ENCODE measurements around the gene ELMOD3. TPM values are rescaled to one million over a fixed set of nuclear protein-coding genes. Genes with fewer than 3 reads are reported as not detected.
"Not testable (repeated sequence)": the region's sequence is repeated elsewhere in the genome, so short reads cannot be mapped to it uniquely, and the experiment has no call there.

ELMOD3 gene
- total RNA-seq, 2 donors from 2014 or later: 16.9 to 18.5 TPM

GRCh38 chr2:85380048-85380447 lies 25.5 kb downstream of the ELMOD3 start:
- intact Hi-C loops (cut with DNase I): no loop called here
- H3K9me3 ChIP-seq: no peaks in the 10 kb centered on the region
- TF ChIP-seq POLR2A (IDR thresholded peaks at IDR 0.05) (no peak), CTCF (IDR thresholded peaks at IDR 0.05) (no peak)
- no peak overlapping the region for H3K4me3 ChIP-seq
- no peaks in the 10 kb centered on the region for H3K27me3 ChIP-seq
- H3K36me3 ChIP-seq (replicated peaks in 1 of 2; ENCODE audit: insufficient read depth in 1 of 2, low read depth in 2 of 2): peaks cover 0 to 1% of the 10 kb centered on the region in 2 donors
- DNase-seq (no peak), ATAC-seq (no peak)
- WGBS, 2 donors: 71 to 76% methylated on average over 1 of the region's 1 CpG
- H3K27ac ChIP-seq: no peak overlapping the region
- no peaks in the 10 kb centered on the region for H3K4me1 ChIP-seq

- H3K27me3 ChIP-seq; ATAC-seq; intact Hi-C loops (cut with DNase I); H3K4me1 ChIP-seq; H3K36me3 ChIP-seq (replicated peaks in 1 of 2; ENCODE audit: insufficient read depth in 1 of 2, low read depth in 2 of 2); H3K27ac ChIP-seq; H3K9me3 ChIP-seq; DNase-seq; H3K4me3 ChIP-seq: not testable (repeated sequence)
- WGBS, 2 donors: 87 to 94% methylated on average over 5 of the region's 5 CpGs
Measured at GRCh38 chr2:85383151-85383550, 28.6 kb downstream of the ELMOD3 start.

GRCh38 chr2:85383850-85384249 lies 29.3 kb downstream of the ELMOD3 start:
- Histone ChIP-seq H3K4me1 (no peaks in the 10 kb centered on the region), H3K27ac (no peak overlapping the region), H3K4me3 (no peak overlapping the region), H3K9me3 (no peaks in the 10 kb centered on the region), H3K36me3 (replicated peaks in 1 of 2; ENCODE audit: insufficient read depth in 1 of 2, low read depth in 2 of 2) (peaks cover 0 to 4% of the 10 kb centered on the region in 2 donors), H3K27me3 (no peaks in the 10 kb centered on the region)
- 75 to 80% methylated on average over 4 of the region's 4 CpGs for WGBS, 2 donors
- ATAC-seq: no peak
- TF ChIP-seq CTCF (IDR thresholded peaks at IDR 0.05): no peak
- no peak for TF ChIP-seq POLR2A (IDR thresholded peaks at IDR 0.05)
- intact Hi-C loops (cut with DNase I): no loop called here
- no peak for DNase-seq

GRCh38 chr2:85385746-85386145 lies 31.2 kb downstream of the ELMOD3 start:
- Histone ChIP-seq H3K36me3 (replicated peaks in 1 of 2; ENCODE audit: insufficient read depth in 1 of 2, low read depth in 2 of 2) (peaks cover 0 to 4% of the 10 kb centered on the region in 2 donors), H3K4me1 (no peaks in the 10 kb centered on the region), H3K4me3 (no peak overlapping the region), H3K27ac (no peak overlapping the region), H3K27me3 (no peaks in the 10 kb centered on the region), H3K9me3 (no peaks in the 10 kb centered on the region)
- no peak for TF ChIP-seq POLR2A (IDR thresholded peaks at IDR 0.05)
- no peak for TF ChIP-seq CTCF (IDR thresholded peaks at IDR 0.05)
- DNase-seq (no peak), ATAC-seq (no peak)
- WGBS, 2 donors: 79 to 92% methylated on average over 2 of the region's 2 CpGs
- intact Hi-C loops (cut with DNase I): no loop called here

- intact Hi-C loops (cut with DNase I): no loop called here
- Histone ChIP-seq H3K4me1 (no peaks in the 10 kb centered on the region), H3K27me3 (no peaks in the 10 kb centered on the region), H3K27ac (no peak overlapping the region), H3K9me3 (no peaks in the 10 kb centered on the region), H3K36me3 (replicated peaks in 1 of 2; ENCODE audit: insufficient read depth in 1 of 2, low read depth in 2 of 2) (peaks cover 0 to 4% of the 10 kb centered on the region in 2 donors), H3K4me3 (no peak overlapping the region)
- TF ChIP-seq POLR2A (IDR thresholded peaks at IDR 0.05) (no peak), CTCF (IDR thresholded peaks at IDR 0.05) (no peak)
- WGBS, 2 donors: 91 to 97% methylated on average over 2 of the region's 2 CpGs
- ATAC-seq (no peak), DNase-seq (no peak)
Measured at GRCh38 chr2:85387754-85388153, 33.2 kb downstream of the ELMOD3 start.
